Measurements from ENCODE around the gene CSNK2A2. TPM values are rescaled to one million over a fixed set of nuclear protein-coding genes. Genes with fewer than 3 reads are reported as not detected.

The CSNK2A2 gene
- total and polyA plus RNA-seq, 7 donors = 27.1 to 47.0 (median 41.1) TPM

- TF ChIP-seq, protein P1, sequence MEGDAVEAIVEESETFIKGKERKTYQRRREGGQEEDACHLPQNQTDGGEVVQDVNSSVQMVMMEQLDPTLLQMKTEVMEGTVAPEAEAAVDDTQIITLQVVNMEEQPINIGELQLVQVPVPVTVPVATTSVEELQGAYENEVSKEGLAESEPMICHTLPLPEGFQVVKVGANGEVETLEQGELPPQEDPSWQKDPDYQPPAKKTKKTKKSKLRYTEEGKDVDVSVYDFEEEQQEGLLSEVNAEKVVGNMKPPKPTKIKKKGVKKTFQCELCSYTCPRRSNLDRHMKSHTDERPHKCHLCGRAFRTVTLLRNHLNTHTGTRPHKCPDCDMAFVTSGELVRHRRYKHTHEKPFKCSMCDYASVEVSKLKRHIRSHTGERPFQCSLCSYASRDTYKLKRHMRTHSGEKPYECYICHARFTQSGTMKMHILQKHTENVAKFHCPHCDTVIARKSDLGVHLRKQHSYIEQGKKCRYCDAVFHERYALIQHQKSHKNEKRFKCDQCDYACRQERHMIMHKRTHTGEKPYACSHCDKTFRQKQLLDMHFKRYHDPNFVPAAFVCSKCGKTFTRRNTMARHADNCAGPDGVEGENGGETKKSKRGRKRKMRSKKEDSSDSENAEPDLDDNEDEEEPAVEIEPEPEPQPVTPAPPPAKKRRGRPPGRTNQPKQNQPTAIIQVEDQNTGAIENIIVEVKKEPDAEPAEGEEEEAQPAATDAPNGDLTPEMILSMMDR (IDR thresholded peaks at IDR 0.05) = no peak
- no peak overlapping the region for H3K4me3 ChIP-seq
- intact Hi-C loops (cut with DNase I) = no loop called here
- no peak for DNase-seq
- no peak overlapping the region for H3K27ac ChIP-seq
- WGBS, 3 donors = 80 to 84% (median 82%) methylated on average over 29 of the region's 29 CpGs
- no peak for ATAC-seq
- H3K4me1 ChIP-seq = no peaks in the 10 kb centered on the region
- H3K9me3 ChIP-seq = no peaks in the 10 kb centered on the region
- no peaks in the 10 kb centered on the region for H3K27me3 ChIP-seq (ENCODE audit: insufficient read depth in 3 of 3, low read length in 2 of 3)
- H3K36me3 ChIP-seq (ENCODE audit: insufficient read depth in 1 of 2, low read depth in 1 of 2) = peaks cover 4 to 59% of the 10 kb centered on the region in 2 donors
Observed at GRCh38 chr16:58157951-58158540, 39.9 kb downstream of the CSNK2A2 start.

DNA sequence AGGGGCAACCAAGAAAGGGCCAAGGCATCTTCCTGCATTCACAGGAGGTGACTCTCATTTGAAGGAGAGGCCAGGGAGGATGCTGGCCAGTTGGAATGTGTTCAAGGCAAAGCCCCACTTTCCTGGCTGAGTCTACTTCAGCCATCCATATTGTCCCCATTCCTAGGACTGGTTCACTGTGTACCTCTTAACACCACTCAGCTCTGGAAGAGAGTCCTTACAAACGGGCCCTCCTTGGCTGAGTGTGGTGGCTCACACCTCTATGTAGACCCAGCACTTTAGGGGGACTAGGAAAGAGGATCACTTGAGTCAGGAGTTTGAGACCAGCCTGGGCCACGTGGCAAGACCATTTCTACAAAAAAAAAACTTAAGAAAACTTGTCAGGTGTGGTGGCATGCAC, 40.7 kb downstream of the CSNK2A2 start:
- no peak overlapping the region for H3K27ac ChIP-seq
- ATAC-seq (no peak), DNase-seq (no peak)
- H3K36me3 ChIP-seq (ENCODE audit: insufficient read depth in 1 of 2, low read depth in 1 of 2) = peaks cover 0 to 51% of the 10 kb centered on the region in 2 donors
- intact Hi-C loops (cut with DNase I) = no loop called here
- TF ChIP-seq, protein P1 (IDR thresholded peaks at IDR 0.05) = no peak
- no peak overlapping the region for H3K4me3 ChIP-seq
- 65 to 90% (median 71%) methylated on average over 2 of the region's 2 CpGs for WGBS, 3 donors
- H3K4me1 ChIP-seq = no peaks in the 10 kb centered on the region
- H3K9me3 ChIP-seq = no peaks in the 10 kb centered on the region
- no peaks in the 10 kb centered on the region for H3K27me3 ChIP-seq (ENCODE audit: insufficient read depth in 3 of 3, low read length in 2 of 3)

GRCh38 chr16:58155839-58156238, 42.1 kb downstream of the CSNK2A2 start:
- WGBS, 3 donors = 52 to 65% (median 56%) methylated on average over 2 of the region's 2 CpGs
- intact Hi-C loops (cut with DNase I) = no loop called here
- Histone ChIP-seq H3K27me3 (ENCODE audit: insufficient read depth in 3 of 3, low read length in 2 of 3) (no peaks in the 10 kb centered on the region), H3K36me3 (ENCODE audit: insufficient read depth in 1 of 2, low read depth in 1 of 2) (peaks cover 0 to 37% of the 10 kb centered on the region in 2 donors), H3K27ac (no peak overlapping the region), H3K4me3 (no peak overlapping the region), H3K9me3 (no peaks in the 10 kb centered on the region), H3K4me1 (no peaks in the 10 kb centered on the region)
- DNase-seq (no peak), ATAC-seq (no peak)
- TF ChIP-seq, protein P1 (IDR thresholded peaks at IDR 0.05) = no peak

- intact Hi-C loops (cut with DNase I) = no loop called here
- TF ChIP-seq, protein P1 (IDR thresholded peaks at IDR 0.05) = no peak
- Histone ChIP-seq H3K27ac (no peak overlapping the region), H3K4me3 (no peak overlapping the region), H3K4me1 (no peaks in the 10 kb centered on the region), H3K9me3 (no peaks in the 10 kb centered on the region), H3K36me3 (ENCODE audit: insufficient read depth in 1 of 2, low read depth in 1 of 2) (peaks cover 0 to 22% of the 10 kb centered on the region in 2 donors), H3K27me3 (ENCODE audit: insufficient read depth in 3 of 3, low read length in 2 of 3) (no peaks in the 10 kb centered on the region)
- ATAC-seq (no peak), DNase-seq (no peak)
- WGBS, 3 donors = 77 to 92% (median 78%) methylated on average over 2 of the region's 2 CpGs
Observed at GRCh38 chr16:58154345-58154744, 43.6 kb downstream of the CSNK2A2 start.
